IMR-90 (cell line): ENCODE results near the gene CEACAM7. TPM values are rescaled to one million over a fixed set of nuclear protein-coding genes. Genes with fewer than 3 reads are reported as not detected.

Experiments used
- ATAC-seq: fragments of 200-7000 bp; cut with Tn5 transposase; 2 replicates; pipeline ENCODE4 v1.9.1; 2020; ENCODE audit warnings: low read depth, mild to moderate bottlenecking, moderate library complexity
- BruUV-seq: library from RNA; stranded (reverse); fragments of 400-500 nt; replicated peaks from 2 replicates; lab custom pipeline; 2021; lab: Mats Ljungman, UMichigan
- CTCF ChIA-PET: fragments of 300-600 bp; formaldehyde crosslinking; extraction: SDS; loops from one replicate; lab custom pipeline; 2021; ENCODE audit warnings: antibody characterized with exemption; lab: Yijun Ruan, JAX
- POLR2A ChIA-PET: fragments of 300-600 bp; sonication (Branson Sonifier 250); formaldehyde crosslinking; loops from one replicate; lab custom pipeline; 2022; ENCODE audit warnings: antibody characterized with exemption; ENCODE audit not compliant: unreplicated experiment; lab: Charles Lee
- DNase-seq: peaks from one replicate; pipeline ENCODE4 v3.0.0; 2013
- H2AFZ ChIP-seq: replicated peaks from 2 replicates; pipeline ENCODE3; 2013; ENCODE audit warnings: low read length, mild to moderate bottlenecking; ENCODE audit not compliant: poor library complexity
- H2AK5ac ChIP-seq: 2 replicates; pipeline ENCODE4 v1.6.1; 2013; ENCODE audit warnings: low read depth, low read length, inconsistent platforms
- H2AK9ac ChIP-seq: replicated peaks from 2 replicates; pipeline ENCODE3; 2013; ENCODE audit warnings: mild to moderate bottlenecking, low read depth, low read length, moderate library complexity; ENCODE audit not compliant: poor library complexity
- H2BK120ac ChIP-seq: 2 replicates; pipeline ENCODE4 v1.6.1; 2013; ENCODE audit warnings: low read depth, low read length, inconsistent platforms
- H2BK15ac ChIP-seq: 3 replicates; pipeline ENCODE4 v1.6.1; 2013; ENCODE audit warnings: low read depth, low read length, inconsistent platforms
- H2BK20ac ChIP-seq: 2 replicates; pipeline ENCODE4 v1.6.1; 2013; ENCODE audit warnings: low read depth, mild to moderate bottlenecking, inconsistent platforms, low read length, moderate library complexity
- H2BK5ac ChIP-seq: 2 replicates; pipeline ENCODE4 v1.6.1; 2013; ENCODE audit warnings: mild to moderate bottlenecking, low read depth, low read length, inconsistent platforms; ENCODE audit not compliant: poor library complexity, severe bottlenecking
- H3K14ac ChIP-seq: replicated peaks from 2 replicates; pipeline ENCODE4 v1.6.1; 2013; ENCODE audit warnings: low read depth, low read length, inconsistent platforms
- H3K18ac ChIP-seq: 2 replicates; pipeline ENCODE4 v1.6.1; 2013; ENCODE audit warnings: low read depth, low read length, control low read depth
- H3K23ac ChIP-seq: 2 replicates; pipeline ENCODE4 v1.6.1; 2013; ENCODE audit warnings: low read depth, low read length, inconsistent platforms
- H3K27ac ChIP-seq: 2 replicates; pipeline ENCODE4 v1.5.1; 2013; ENCODE audit warnings: mild to moderate bottlenecking, control low read depth, low read length; ENCODE audit not compliant: insufficient read depth
- H3K27me3 ChIP-seq: 2 replicates; pipeline ENCODE4 v1.6.1; 2013; ENCODE audit warnings: low read length; ENCODE audit not compliant: control insufficient read depth, insufficient read depth
- H3K36me3 ChIP-seq: 2 replicates; pipeline ENCODE4 v1.6.1; 2013; ENCODE audit warnings: low read length, mixed read lengths; ENCODE audit not compliant: control insufficient read depth, insufficient read depth
- H3K4ac ChIP-seq: 2 replicates; pipeline ENCODE4 v1.6.1; 2013; ENCODE audit warnings: low read depth, low read length, inconsistent platforms
- H3K4me1 ChIP-seq: 2 replicates; pipeline ENCODE4 v1.6.1; 2013; ENCODE audit warnings: low read length, mixed read lengths; ENCODE audit not compliant: control insufficient read depth, insufficient read depth
- H3K4me2 ChIP-seq: 2 replicates; pipeline ENCODE4 v1.6.1; 2013; ENCODE audit warnings: low read depth, mild to moderate bottlenecking, control low read depth, low read length, moderate library complexity
- H3K4me3 ChIP-seq: 2 replicates; pipeline ENCODE4 v1.5.1; 2013; ENCODE audit warnings: low read depth, mild to moderate bottlenecking, control low read depth, low read length, moderate library complexity; ENCODE audit not compliant: insufficient read depth
- H3K56ac ChIP-seq: 2 replicates; pipeline ENCODE4 v1.6.1; 2013; ENCODE audit warnings: low read length, inconsistent platforms; ENCODE audit not compliant: insufficient read depth; ENCODE audit errors: extremely low read depth
- H3K79me1 ChIP-seq, 2 experiments: 2 replicates each; pipeline ENCODE4 v1.6.1; 2013; ENCODE audit warnings: low read length in 2 of 2, inconsistent platforms in 1 of 2, low read depth in 1 of 2
- H3K9ac ChIP-seq: 2 replicates; pipeline ENCODE4 v1.6.1; 2013; ENCODE audit warnings: low read depth, low read length, control low read depth
- H3K9me1 ChIP-seq: 2 replicates; pipeline ENCODE4 v1.6.1; 2013; ENCODE audit warnings: low read length, inconsistent platforms; ENCODE audit not compliant: insufficient read depth
- H3K9me3 ChIP-seq: 2 replicates; pipeline ENCODE4 v1.6.1; 2013; ENCODE audit warnings: low read length; ENCODE audit not compliant: control insufficient read depth, insufficient read depth
- H4K20me1 ChIP-seq: 2 replicates; pipeline ENCODE4 v1.6.1; 2013; ENCODE audit warnings: low read length, inconsistent platforms; ENCODE audit not compliant: insufficient read depth
- H4K5ac ChIP-seq: 2 replicates; pipeline ENCODE4 v1.6.1; 2013; ENCODE audit warnings: mild to moderate bottlenecking, low read depth, low read length, control low read depth
- H4K8ac ChIP-seq, 2 experiments: 2 replicates each; pipeline ENCODE4 v1.6.1; 2013; ENCODE audit warnings: low read depth in 2 of 2, low read length in 2 of 2, control low read depth in 1 of 2, inconsistent platforms in 1 of 2
- H4K91ac ChIP-seq: 2 replicates; pipeline ENCODE4 v1.6.1; 2013; ENCODE audit warnings: low read depth, low read length, inconsistent platforms; ENCODE audit not compliant: insufficient read depth
- BHLHE40 ChIP-seq: fragments of 150-350 bp; IDR thresholded peaks from 2 replicates; pipeline ENCODE4 v1.6.1; 2016; ENCODE audit warnings: mild to moderate bottlenecking, low read depth, low read length
- CEBPB ChIP-seq: IDR thresholded peaks from 2 replicates; pipeline ENCODE4 v1.6.1; 2012; ENCODE audit warnings: low read depth, low read length, improper control_type of control experiment
- CHD1 ChIP-seq: IDR thresholded peaks from 2 replicates; pipeline ENCODE4 v1.6.1; 2012; ENCODE audit warnings: low read depth, low read length, improper control_type of control experiment
- CTCF ChIP-seq: conservative IDR thresholded peaks from 2 replicates; pipeline ENCODE4 v1.5.1; 2012; ENCODE audit warnings: mild to moderate bottlenecking, low read depth, low read length, improper control_type of control experiment
- FOS ChIP-seq: fragments of 150-350 bp; IDR thresholded peaks from 2 replicates; pipeline ENCODE4 v1.6.1; 2016; ENCODE audit warnings: low read depth, low read length
- MAFK ChIP-seq: IDR thresholded peaks from 2 replicates; pipeline ENCODE4 v1.6.1; 2012; ENCODE audit warnings: low read depth, low read length, improper control_type of control experiment
- MAZ ChIP-seq: IDR thresholded peaks from 2 replicates; pipeline ENCODE4 v1.6.1; 2012; ENCODE audit warnings: low read depth, mild to moderate bottlenecking, low read length, improper control_type of control experiment, moderate library complexity, borderline replicate concordance
- MXI1 ChIP-seq: IDR thresholded peaks from 2 replicates; pipeline ENCODE4 v1.6.1; 2012; ENCODE audit warnings: low read depth, mild to moderate bottlenecking, low read length, moderate library complexity, borderline replicate concordance
- NFE2L2 ChIP-seq: fragments of 150-350 bp; IDR thresholded peaks from 2 replicates; pipeline ENCODE4 v1.6.1; 2016; ENCODE audit warnings: low read depth, mild to moderate bottlenecking, low read length
- POLR2A ChIP-seq: IDR thresholded peaks from 2 replicates; pipeline ENCODE4 v1.6.1; 2012; ENCODE audit warnings: mild to moderate bottlenecking, low read depth, low read length
- RAD21 ChIP-seq: IDR thresholded peaks from 2 replicates; pipeline ENCODE4 v1.6.1; 2012; ENCODE audit warnings: low read length, improper control_type of control experiment
- RCOR1 ChIP-seq: IDR thresholded peaks from 2 replicates; pipeline ENCODE4 v1.6.1; 2012; ENCODE audit warnings: mild to moderate bottlenecking, low read length, improper control_type of control experiment; ENCODE audit not compliant: insufficient replicate concordance
- RFX5 ChIP-seq: IDR thresholded peaks from 2 replicates; pipeline ENCODE4 v1.8.0; 2012; ENCODE audit warnings: low read depth, mild to moderate bottlenecking, low read length, moderate library complexity
- SMC3 ChIP-seq: fragments of 150-350 bp; IDR thresholded peaks from 2 replicates; pipeline ENCODE4 v1.6.1; 2016; ENCODE audit warnings: low read depth, mild to moderate bottlenecking, antibody characterized with exemption, low read length, moderate library complexity
- WGBS, 2 experiments: methylation state at CpG; one replicate each; pipeline versions ENCODE4 v1.1.5 to v1.1.7; 2013; ENCODE audit warnings: missing lambda C conversion rate in 2 of 2; ENCODE audit not compliant: insufficient read length in 1 of 2; ENCODE audit errors: extremely low coverage in 2 of 2; 5-methylcytosine and 5-hydroxymethylcytosine counted together
- dilution Hi-C: fragments of 300-500 bp; cut with HindIII; formaldehyde crosslinking; loops from one replicate; pipeline ENCODE4 v1.14.3; 2018; ENCODE audit warnings: low sequenced_read_pairs; ENCODE audit not compliant: unreplicated experiment
- in situ Hi-C: fragments of 300-500 bp; cut with MboI; formaldehyde crosslinking; loops from 3 replicates; pipeline ENCODE4 v1.14.3; 2019; ENCODE audit warnings: low sequenced_read_pairs, inconsistent platforms, mixed read lengths
- intact Hi-C: fragments of 100-400 bp; cut with micrococcal nuclease; formaldehyde crosslinking; loops from 2 replicates; pipeline ENCODE4 v1.10.0; 2022
- polyA plus RNA-seq, 3 experiments: library from polyadenylated mRNA; depleted of rRNA; stranded (reverse); fragments of >200 nt; gene quantifications; 2 replicates each; pipeline ENCODE4 v1.2.3, GENCODE V29; 2012; ENCODE audit warnings: low replicate concordance in 1 of 3
- total RNA-seq: library from RNA; depleted of rRNA; stranded (reverse); fragments of >200 nt; gene quantifications from 2 replicates; pipeline ENCODE4 v1.2.3, GENCODE V29; 2012
- TF ChIP-seq, protein P1 (sequence below): fragments of 150-350 bp; IDR thresholded peaks from 2 replicates; pipeline ENCODE4 v1.6.1; 2016; ENCODE audit warnings: low read depth, mild to moderate bottlenecking, low read length, moderate library complexity, borderline replicate concordance
- TF ChIP-seq, protein P2 (sequence below): fragments of 150-350 bp; IDR thresholded peaks from 2 replicates; pipeline ENCODE4 v1.6.1; 2017; ENCODE audit warnings: mild to moderate bottlenecking, antibody characterized with exemption, low read length, low read depth

Gene CEACAM7
- total and polyA plus RNA-seq, 2 of the 4 experiments (the other 2 are of a cell fraction): not detected

- no peaks in the 10 kb centered on the region for H3K9me1 ChIP-seq
- ATAC-seq: no peak
- BruUV-seq: no TSS peak
- H3K27me3 ChIP-seq: no peaks in the 10 kb centered on the region; the same call in 1 of the 2 replicates
- TF ChIP-seq, protein P1, sequence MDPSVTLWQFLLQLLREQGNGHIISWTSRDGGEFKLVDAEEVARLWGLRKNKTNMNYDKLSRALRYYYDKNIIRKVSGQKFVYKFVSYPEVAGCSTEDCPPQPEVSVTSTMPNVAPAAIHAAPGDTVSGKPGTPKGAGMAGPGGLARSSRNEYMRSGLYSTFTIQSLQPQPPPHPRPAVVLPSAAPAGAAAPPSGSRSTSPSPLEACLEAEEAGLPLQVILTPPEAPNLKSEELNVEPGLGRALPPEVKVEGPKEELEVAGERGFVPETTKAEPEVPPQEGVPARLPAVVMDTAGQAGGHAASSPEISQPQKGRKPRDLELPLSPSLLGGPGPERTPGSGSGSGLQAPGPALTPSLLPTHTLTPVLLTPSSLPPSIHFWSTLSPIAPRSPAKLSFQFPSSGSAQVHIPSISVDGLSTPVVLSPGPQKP: no peak
- TF ChIP-seq MAFK (no peak), RAD21 (no peak), RFX5 (no peak), CEBPB (no peak), CTCF (no peak), BHLHE40 (no peak), MXI1 (no peak), CHD1 (no peak), POLR2A (no peak), FOS (no peak), NFE2L2 (no peak), SMC3 (no peak), RCOR1 (no peak), MAZ (no peak)
- TF ChIP-seq, protein P2, sequence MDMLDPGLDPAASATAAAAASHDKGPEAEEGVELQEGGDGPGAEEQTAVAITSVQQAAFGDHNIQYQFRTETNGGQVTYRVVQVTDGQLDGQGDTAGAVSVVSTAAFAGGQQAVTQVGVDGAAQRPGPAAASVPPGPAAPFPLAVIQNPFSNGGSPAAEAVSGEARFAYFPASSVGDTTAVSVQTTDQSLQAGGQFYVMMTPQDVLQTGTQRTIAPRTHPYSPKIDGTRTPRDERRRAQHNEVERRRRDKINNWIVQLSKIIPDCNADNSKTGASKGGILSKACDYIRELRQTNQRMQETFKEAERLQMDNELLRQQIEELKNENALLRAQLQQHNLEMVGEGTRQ: no peak
- no peak overlapping the region for H3K4me3 ChIP-seq
- H2BK5ac ChIP-seq: no peak overlapping the region
- H2BK20ac ChIP-seq: no peak overlapping the region
- no peaks in the 10 kb centered on the region for H4K20me1 ChIP-seq
- intact Hi-C loops: no loop called here
- no peaks in the 10 kb centered on the region for H3K36me3 ChIP-seq
- no peak overlapping the region for H3K14ac ChIP-seq
- no peak overlapping the region for H3K9ac ChIP-seq
- no CpG with 5 or more reads among the region's 5 CpGs for WGBS, 2 experiments
- no peak overlapping the region for H2AK9ac ChIP-seq
- H2AK5ac ChIP-seq: no peak overlapping the region
- H3K79me1 ChIP-seq: no peaks in the 10 kb centered on the region
- no peaks in the 10 kb centered on the region for H3K4me1 ChIP-seq
- H4K91ac ChIP-seq: no peak overlapping the region
- dilution Hi-C loops: no loop called here
- H3K23ac ChIP-seq: no peak overlapping the region
- H3K27ac ChIP-seq: no peak overlapping the region
- DNase-seq: no peak
- H3K18ac ChIP-seq: no peak overlapping the region
- CTCF ChIA-PET: no interaction called here
- no peak overlapping the region for H3K56ac ChIP-seq
- no peak overlapping the region for H2AFZ ChIP-seq
- no peak overlapping the region for H2BK120ac ChIP-seq
- POLR2A ChIA-PET: no interaction called here
- no peaks in the 10 kb centered on the region for H3K9me3 ChIP-seq
- no peak overlapping the region for H4K5ac ChIP-seq
- no peak overlapping the region for H2BK15ac ChIP-seq
- no peak overlapping the region for H3K4ac ChIP-seq
- no peak overlapping the region for H3K4me2 ChIP-seq
- in situ Hi-C loops: no loop called here
- no peak overlapping the region for H4K8ac ChIP-seq
Observed at GRCh38 chr19:41707871-41708371, 19.9 kb upstream of the CEACAM7 start.
